ENCODE measurements around the gene TCF4. TPM values are rescaled to one million over a fixed set of nuclear protein-coding genes. Genes with fewer than 3 reads are reported as not detected.

TCF4 gene
- 7.2 and 9.3 TPM in 2 replicates for total RNA-seq

GRCh38 chr18:55588111-55588869 lies at the start of gene TCF4:
TSS of gene TCF4 (minus strand) at chr18:55588192. CDS start at chr18:55587116, 1,076 bp downstream.
- peak within 1 kb of the TSS; percentile 66 for H3K4me3 ChIP-seq (ENCODE audit: low read depth, low read length)
- DNase-seq (ENCODE audit: low read depth): no peak
- no peak for TF ChIP-seq CTCF (conservative IDR thresholded peaks at IDR 0.05; ENCODE audit: low read depth, low read length)

- DNase-seq (ENCODE audit: low read depth): no peak
- no peak overlapping the region for H3K4me3 ChIP-seq (ENCODE audit: low read depth, low read length)
- no peak for TF ChIP-seq CTCF (conservative IDR thresholded peaks at IDR 0.05; ENCODE audit: low read depth, low read length)
Observed at GRCh38 chr18:55637204-55637603, 49.2 kb upstream of the TCF4 start.

GRCh38 chr18:55635439-55635838 lies 47.4 kb upstream of the TCF4 start:
- H3K4me3 ChIP-seq (ENCODE audit: low read depth, low read length): no peak overlapping the region
- DNase-seq (ENCODE audit: low read depth): no peak
- TF ChIP-seq CTCF (conservative IDR thresholded peaks at IDR 0.05; ENCODE audit: low read depth, low read length): no peak

GRCh38 chr18:55634545-55634944 lies 46.6 kb upstream of the TCF4 start:
- DNase-seq (ENCODE audit: low read depth): no peak
- TF ChIP-seq CTCF (conservative IDR thresholded peaks at IDR 0.05; ENCODE audit: low read depth, low read length): no peak
- no peak overlapping the region for H3K4me3 ChIP-seq (ENCODE audit: low read depth, low read length)

GRCh38 chr18:55633032-55633431 lies 45.0 kb upstream of the TCF4 start:
- H3K4me3 ChIP-seq (ENCODE audit: low read depth, low read length): no peak overlapping the region
- TF ChIP-seq CTCF (conservative IDR thresholded peaks at IDR 0.05; ENCODE audit: low read depth, low read length): no peak
- DNase-seq (ENCODE audit: low read depth): no peak

GRCh38 chr18:55629133-55629532 lies 41.1 kb upstream of the TCF4 start:
- no peak for DNase-seq (ENCODE audit: low read depth)
- no peak overlapping the region for H3K4me3 ChIP-seq (ENCODE audit: low read depth, low read length)
- no peak for TF ChIP-seq CTCF (conservative IDR thresholded peaks at IDR 0.05; ENCODE audit: low read depth, low read length)

- no peak for TF ChIP-seq CTCF (conservative IDR thresholded peaks at IDR 0.05; ENCODE audit: low read depth, low read length)
- DNase-seq (ENCODE audit: low read depth): no peak
- no peak overlapping the region for H3K4me3 ChIP-seq (ENCODE audit: low read depth, low read length)
Observed at GRCh38 chr18:55627007-55627406, 39.0 kb upstream of the TCF4 start.

Data from epithelial cell of proximal tubule (primary cell).